T-cell (primary cell): Measurements from ENCODE around the gene PUM1. TPM values are rescaled to one million over a fixed set of nuclear protein-coding genes. Genes with fewer than 3 reads are reported as not detected.
A peak's percentile ranks its signal among the peaks of the same experiment; 100 is the strongest.

Experiments used
- ATAC-seq, 4 experiments: fragments of 200-7000 bp in 3 of 4; fragments of 150-1000 bp in 1 of 4; cut with Tn5 transposase; replicated peaks in 1 of 4; 1 replicate in 3 of 4; 2 replicates in 1 of 4; pipeline ENCODE4 v1.10.0; 2021; ENCODE audit warnings: moderate library complexity in 3 of 4, mild to moderate bottlenecking in 2 of 4, moderate number of reproducible peaks in 1 of 4
- CTCF ChIA-PET, 2 donors: fragments of 300-600 bp; sonication (Branson Sonifier 250); formaldehyde crosslinking; loops; one replicate each; lab custom pipeline; 2022; ENCODE audit warnings: antibody characterized with exemption in 2 of 2; lab: Charles Lee
- POLR2A ChIA-PET, 2 donors: fragments of 300-600 bp; sonication (Branson Sonifier 250); formaldehyde crosslinking; loops; one replicate each; lab custom pipeline; 2022; ENCODE audit warnings: antibody characterized with exemption in 2 of 2; lab: Charles Lee
- DNase-seq, 35 experiments: peaks; one replicate each; pipeline versions ENCODE4 v3.0.0 to v3.0.0-alpha.2; 2013 to 2023
- H3K27ac ChIP-seq: one replicate; pipeline ENCODE4 v1.5.1; 2013; ENCODE audit warnings: low read length
- H3K27me3 ChIP-seq, 2 experiments: replicated peaks in 1 of 2; 1 replicate in 1 of 2; 2 replicates in 1 of 2; pipeline versions ENCODE4 v1.6.1 to v1.7.0; 2013; ENCODE audit warnings: low read length in 1 of 2, mixed read lengths in 1 of 2; ENCODE audit not compliant: control insufficient read depth in 2 of 2, insufficient read depth in 2 of 2; ENCODE audit errors: extremely low read depth in 1 of 2
- H3K36me3 ChIP-seq, 2 donors: 1 replicate in 1 of 2; 2 replicates in 1 of 2; pipeline versions ENCODE4 v1.6.1 to v1.7.0; 2013; ENCODE audit warnings: low read length in 1 of 2; ENCODE audit not compliant: control insufficient read depth in 2 of 2, insufficient read depth in 1 of 2; ENCODE audit errors: extremely low read depth in 1 of 2
- H3K4me1 ChIP-seq, 2 experiments: 1 replicate in 1 of 2; 2 replicates in 1 of 2; pipeline versions ENCODE4 v1.6.1 to v1.7.0; 2013; ENCODE audit warnings: low read length in 2 of 2, mixed read lengths in 1 of 2; ENCODE audit not compliant: insufficient read depth in 2 of 2, control insufficient read depth in 1 of 2; ENCODE audit errors: extremely low read depth in 1 of 2
- H3K4me3 ChIP-seq, 2 donors: 1 replicate in 1 of 2; 2 replicates in 1 of 2; pipeline versions ENCODE4 v1.5.1 to v1.7.0; 2013; ENCODE audit warnings: mild to moderate bottlenecking in 2 of 2, low read length in 1 of 2, moderate library complexity in 1 of 2; ENCODE audit not compliant: control insufficient read depth in 1 of 2; ENCODE audit errors: extremely low read depth in 1 of 2
- H3K9me3 ChIP-seq: 2 replicates; pipeline ENCODE4 v1.7.0; 2013
- H3K27ac Mint-ChIP-seq, 2 donors: one replicate each; pipeline ENCODE4 v1.8.0; 2020 to 2021; ENCODE audit warnings: mild to moderate bottlenecking in 2 of 2, mixed read lengths in 2 of 2
- H3K27me3 Mint-ChIP-seq, 2 donors: one replicate each; pipeline ENCODE4 v1.8.0; 2021 to 2022; ENCODE audit warnings: mixed read lengths in 2 of 2
- H3K36me3 Mint-ChIP-seq: one replicate; pipeline ENCODE4 v1.8.0; 2021; ENCODE audit warnings: mixed read lengths
- H3K4me1 Mint-ChIP-seq, 3 donors: one replicate each; pipeline ENCODE4 v1.8.0; 2020 to 2022; ENCODE audit warnings: mixed read lengths in 3 of 3, mild to moderate bottlenecking in 1 of 3
- H3K4me3 Mint-ChIP-seq, 3 donors: one replicate each; pipeline ENCODE4 v1.8.0; 2020 to 2022; ENCODE audit warnings: mild to moderate bottlenecking in 3 of 3, mixed read lengths in 3 of 3, moderate library complexity in 3 of 3
- H3K9me3 Mint-ChIP-seq, 3 donors: one replicate each; pipeline ENCODE4 v1.8.0; 2020 to 2022; ENCODE audit warnings: mixed read lengths in 3 of 3
- WGBS: methylation state at CpG from one replicate; pipeline ENCODE4 v1.1.5; 2013; ENCODE audit warnings: missing lambda C conversion rate; ENCODE audit not compliant: insufficient coverage; 5-methylcytosine and 5-hydroxymethylcytosine counted together
- total RNA-seq, 35 experiments: library from RNA in 6 of 35; stranded (reverse) in 6 of 35; fragments of 120-200 nt in 1 of 35; gene quantifications; one replicate each; pipeline versions ENCODE4 v1.2.1 to v1.2.4 and lab custom pipeline; 2013 to 2026

Gene PUM1
- total RNA-seq, 5 donors from 2014 or later (not counting 1 experiment from before 2014, with no cell fraction given) = 146 to 229 (median 154) TPM

GRCh38 chr1:30930631-30931173, 134.8 kb downstream of the PUM1 start:
- DNase-seq (no peak), ATAC-seq (peak in 1 of 4 experiments; percentile 6)
- H3K27ac Mint-ChIP-seq = peak overlapping the region in 1 of 2 donors; percentile 69
- H3K36me3 ChIP-seq = peaks cover 0 to 29% of the 10 kb centered on the region in 2 donors
- no peak overlapping the region for H3K4me3 ChIP-seq
- no peak overlapping the region for H3K27ac ChIP-seq
- H3K4me3 Mint-ChIP-seq = no peak overlapping the region
- H3K27me3 ChIP-seq = peaks cover 0 to 3% of the 10 kb centered on the region in 2 experiments
- ChIA-PET CTCF (interaction anchor here (0.5 kb wide), 2 partner anchors 11 to 147 kb away, joined by 3 to 7 read pairs; no protein-coding TSS in a partner anchor), POLR2A (no interaction called here)
- no peaks in the 10 kb centered on the region for H3K9me3 Mint-ChIP-seq
- WGBS = 78% methylated on average over 5 of the region's 6 CpGs
- H3K4me1 ChIP-seq = peaks cover 0 to 10% of the 10 kb centered on the region in 2 experiments
- H3K36me3 Mint-ChIP-seq = peaks cover 21% of the 10 kb centered on the region
- H3K4me1 Mint-ChIP-seq = no peaks in the 10 kb centered on the region
- peaks cover 0 to 2% of the 10 kb centered on the region in 2 donors for H3K27me3 Mint-ChIP-seq
- H3K9me3 ChIP-seq = no peaks in the 10 kb centered on the region

GRCh38 chr1:30929944-30930525, 135.5 kb downstream of the PUM1 start:
- 93% methylated on average over 3 of the region's 8 CpGs for WGBS
- POLR2A ChIA-PET = no interaction called here
- H3K4me1 ChIP-seq = peaks cover 0 to 10% of the 10 kb centered on the region in 2 experiments
- Mint-ChIP-seq H3K4me1 (no peaks in the 10 kb centered on the region), H3K4me3 (no peak overlapping the region), H3K36me3 (peaks cover 17% of the 10 kb centered on the region), H3K27me3 (peaks cover 0 to 2% of the 10 kb centered on the region in 2 donors), H3K9me3 (no peaks in the 10 kb centered on the region), H3K27ac (peak overlapping the region; percentile 6 to 23)
- CTCF ChIA-PET = interaction anchor here in 1 of 2 donors (2.5 kb wide), 1 partner anchor 128 kb away, joined by 10 read pairs; no protein-coding TSS in a partner anchor
- H3K36me3 ChIP-seq = peaks cover 0 to 25% of the 10 kb centered on the region in 2 donors
- no peak overlapping the region for H3K27ac ChIP-seq
- peaks cover 0 to 3% of the 10 kb centered on the region in 2 experiments for H3K27me3 ChIP-seq
- no peak overlapping the region for H3K4me3 ChIP-seq
- H3K9me3 ChIP-seq = no peaks in the 10 kb centered on the region
- ATAC-seq = peak in 1 of 4 experiments; percentile 11
- no peak for DNase-seq

- H3K27ac ChIP-seq = peak overlapping the region; percentile 22
- POLR2A ChIA-PET = interaction anchor here in 1 of 2 donors (0.6 kb wide), 1 partner anchor 136 kb away, joined by 3 read pairs; no protein-coding TSS in a partner anchor
Observed at GRCh38 chr1:30929135-30929889, 136.2 kb downstream of the PUM1 start.

GRCh38 chr1:30928789-30929134, 136.8 kb downstream of the PUM1 start:
- H3K4me3 Mint-ChIP-seq = no peak overlapping the region
- H3K4me1 Mint-ChIP-seq = no peaks in the 10 kb centered on the region
- peaks cover 6% of the 10 kb centered on the region for H3K36me3 Mint-ChIP-seq
- no peaks in the 10 kb centered on the region for H3K9me3 Mint-ChIP-seq
- DNase-seq (no peak), ATAC-seq (no peak)
- H3K27me3 Mint-ChIP-seq = peaks cover 0 to 2% of the 10 kb centered on the region in 2 donors
- Histone ChIP-seq H3K4me1 (peaks cover 0 to 10% of the 10 kb centered on the region in 2 experiments), H3K9me3 (no peaks in the 10 kb centered on the region), H3K36me3 (peaks cover 0 to 12% of the 10 kb centered on the region in 2 donors), H3K27me3 (peaks cover 0 to 6% of the 10 kb centered on the region in 2 experiments), H3K4me3 (no peak overlapping the region), H3K27ac (no peak overlapping the region)
- ChIA-PET POLR2A (interaction anchor here in 1 of 2 donors (0.6 kb wide), 1 partner anchor 136 kb away, joined by 3 read pairs; no protein-coding TSS in a partner anchor), CTCF (interaction anchor here (0.6 to 2.5 kb wide), 7 partner anchors 10 to 210 kb away, joined by 3 to 10 read pairs (median 3); no protein-coding TSS in a partner anchor)
- 52% methylated on average over 2 of the region's 2 CpGs for WGBS
- no peak overlapping the region for H3K27ac Mint-ChIP-seq

More at GRCh38 chr1:30929135-30929889, 136.2 kb downstream of the PUM1 start:
- DNase-seq (peak in 20 of 35 experiments; percentile 12 to 66 (median 36)), ATAC-seq (peak; percentile 65 to 77 (median 70))
- H3K27me3 Mint-ChIP-seq = peaks cover 0 to 2% of the 10 kb centered on the region in 2 donors
- H3K4me3 ChIP-seq = no peak overlapping the region
- H3K27me3 ChIP-seq = peaks cover 0 to 3% of the 10 kb centered on the region in 2 experiments
- H3K36me3 ChIP-seq = peaks cover 0 to 17% of the 10 kb centered on the region in 2 donors
- H3K9me3 ChIP-seq = no peaks in the 10 kb centered on the region
- no peaks in the 10 kb centered on the region for H3K4me1 Mint-ChIP-seq
- H3K27ac Mint-ChIP-seq = peak overlapping the region; percentile 6 to 16
- CTCF ChIA-PET = interaction anchor here (0.6 to 2.5 kb wide), 6 partner anchors 10 to 210 kb away, joined by 3 to 10 read pairs (median 4); no protein-coding TSS in a partner anchor
- H3K9me3 Mint-ChIP-seq = no peaks in the 10 kb centered on the region
- peaks cover 11% of the 10 kb centered on the region for H3K36me3 Mint-ChIP-seq
- peaks cover 0 to 10% of the 10 kb centered on the region in 2 experiments for H3K4me1 ChIP-seq
- WGBS = 65% methylated on average over 2 of the region's 6 CpGs
- H3K4me3 Mint-ChIP-seq = no peak overlapping the region

- peaks cover 0 to 6% of the 10 kb centered on the region in 2 experiments for H3K27me3 ChIP-seq
- peaks cover 0 to 10% of the 10 kb centered on the region in 2 experiments for H3K4me1 ChIP-seq
- H3K4me3 ChIP-seq = no peak overlapping the region
- POLR2A ChIA-PET = no interaction called here
- peaks cover 6% of the 10 kb centered on the region for H3K36me3 Mint-ChIP-seq
- 100% methylated on average over 4 of the region's 7 CpGs for WGBS
- ATAC-seq (no peak), DNase-seq (no peak)
- no peaks in the 10 kb centered on the region for H3K9me3 ChIP-seq
- H3K4me3 Mint-ChIP-seq = no peak overlapping the region
- no peak overlapping the region for H3K27ac Mint-ChIP-seq
- H3K27me3 Mint-ChIP-seq = peaks cover 0 to 2% of the 10 kb centered on the region in 2 donors
- no peak overlapping the region for H3K27ac ChIP-seq
- CTCF ChIA-PET = interaction anchor here (0.6 to 2.5 kb wide), 7 partner anchors 9 to 209 kb away, joined by 3 to 10 read pairs (median 4); no protein-coding TSS in a partner anchor
- H3K4me1 Mint-ChIP-seq = no peaks in the 10 kb centered on the region
- H3K36me3 ChIP-seq = peaks cover 0 to 6% of the 10 kb centered on the region in 2 donors
- no peaks in the 10 kb centered on the region for H3K9me3 Mint-ChIP-seq
Observed at GRCh38 chr1:30928171-30928570, 137.3 kb downstream of the PUM1 start.

GRCh38 chr1:30927448-30927847, 138.1 kb downstream of the PUM1 start:
- no peaks in the 10 kb centered on the region for H3K4me1 Mint-ChIP-seq
- Histone ChIP-seq H3K4me1 (peaks cover 0 to 10% of the 10 kb centered on the region in 2 experiments), H3K27me3 (peaks cover 0 to 8% of the 10 kb centered on the region in 2 experiments), H3K4me3 (no peak overlapping the region), H3K27ac (no peak overlapping the region), H3K36me3 (no peaks in the 10 kb centered on the region), H3K9me3 (no peaks in the 10 kb centered on the region)
- WGBS = 90% methylated on average over 1 of the region's 3 CpGs
- H3K4me3 Mint-ChIP-seq = no peak overlapping the region
- H3K27ac Mint-ChIP-seq = no peak overlapping the region
- CTCF ChIA-PET = interaction anchor here in 1 of 2 donors (0.6 to 2.5 kb wide), 2 partner anchors 126 to 200 kb away, joined by 4 to 10 read pairs; no protein-coding TSS in a partner anchor
- H3K36me3 Mint-ChIP-seq = peaks cover 4% of the 10 kb centered on the region
- DNase-seq (no peak), ATAC-seq (no peak)
- POLR2A ChIA-PET = no interaction called here
- H3K27me3 Mint-ChIP-seq = peaks cover 2 to 3% of the 10 kb centered on the region in 2 donors
- no peaks in the 10 kb centered on the region for H3K9me3 Mint-ChIP-seq
